Neural progenitor cell (in vitro differentiated cells): Measurements from ENCODE around the gene BCL7C. TPM values are rescaled to one million over a fixed set of nuclear protein-coding genes. Genes with fewer than 3 reads are reported as not detected.
"Not testable (repeated sequence)": the region's sequence is repeated elsewhere in the genome, so short reads cannot be mapped to it uniquely, and the experiment has no call there.

Experiments
- DNase-seq: peaks from one replicate; pipeline ENCODE4 v3.0.0-alpha.2; 2016; ENCODE audit warnings: low spot score
- H2AFZ ChIP-seq: fragments of 200-600 bp; sonication (generic); replicated peaks from 2 replicates; pipeline ENCODE4 v1.6.1; 2016; ENCODE audit warnings: antibody characterized with exemption
- H3F3A ChIP-seq: fragments of 200-600 bp; sonication (generic); 2 replicates; pipeline ENCODE4 v1.6.1; 2016; ENCODE audit warnings: antibody characterized with exemption, low read depth
- H3K27ac ChIP-seq: fragments of 200-600 bp; sonication (generic); 2 replicates; pipeline ENCODE4 v1.5.1; 2016; ENCODE audit warnings: mild to moderate bottlenecking
- H3K27me3 ChIP-seq: fragments of 200-600 bp; sonication (generic); 2 replicates; pipeline ENCODE4 v1.6.1; 2016; ENCODE audit warnings: mild to moderate bottlenecking, moderate library complexity
- H3K36me3 ChIP-seq: fragments of 200-600 bp; sonication (generic); 2 replicates; pipeline ENCODE4 v1.5.1; 2016
- H3K4me1 ChIP-seq: fragments of 200-600 bp; sonication (generic); 2 replicates; pipeline ENCODE4 v1.6.1; 2016; ENCODE audit warnings: mixed run types
- H3K4me2 ChIP-seq: fragments of 200-600 bp; sonication (generic); 2 replicates; pipeline ENCODE4 v1.6.1; 2016
- H3K4me3 ChIP-seq: fragments of 200-600 bp; sonication (generic); 2 replicates; pipeline ENCODE4 v1.5.1; 2016
- H3K79me2 ChIP-seq: fragments of 200-600 bp; sonication (generic); 2 replicates; pipeline ENCODE4 v1.6.1; 2016; ENCODE audit warnings: low read depth
- H3K9ac ChIP-seq: fragments of 200-600 bp; sonication (generic); 2 replicates; pipeline ENCODE4 v1.6.1; 2016
- H3K9me3 ChIP-seq: fragments of 200-600 bp; sonication (generic); 2 replicates; pipeline ENCODE4 v1.5.1; 2016; ENCODE audit warnings: low read depth
- H4K20me1 ChIP-seq: fragments of 200-600 bp; sonication (generic); 2 replicates; pipeline ENCODE4 v1.6.1; 2016; ENCODE audit warnings: low read depth
- H3K27ac Mint-ChIP-seq: 3 replicates; pipeline ENCODE4 v1.8.0; 2021; ENCODE audit warnings: mixed read lengths
- H3K27me3 Mint-ChIP-seq: 2 replicates; pipeline ENCODE4 v1.8.0; 2022; ENCODE audit warnings: low read depth, mild to moderate bottlenecking, inconsistent platforms, moderate library complexity, mixed read lengths; ENCODE audit not compliant: insufficient read depth
- H3K36me3 Mint-ChIP-seq: 3 replicates; pipeline ENCODE4 v1.8.0; 2021; ENCODE audit warnings: mixed read lengths
- H3K4me1 Mint-ChIP-seq: 3 replicates; pipeline ENCODE4 v1.8.0; 2021; ENCODE audit warnings: mixed read lengths
- H3K4me3 Mint-ChIP-seq: 3 replicates; pipeline ENCODE4 v1.8.0; 2021; ENCODE audit warnings: mild to moderate bottlenecking, moderate library complexity, mixed read lengths
- H3K9me3 Mint-ChIP-seq: 3 replicates; pipeline ENCODE4 v1.8.0; 2020; ENCODE audit warnings: mixed read lengths
- CTCF ChIP-seq: fragments of 200-600 bp; sonication (generic); IDR thresholded peaks from 2 replicates; pipeline ENCODE4 v1.5.1; 2017; ENCODE audit warnings: antibody characterized with exemption, mild to moderate bottlenecking
- EZH2 ChIP-seq: fragments of 200-600 bp; sonication (generic); IDR thresholded peaks from 2 replicates; pipeline ENCODE4 v1.6.1; 2017; ENCODE audit warnings: antibody characterized with exemption, mild to moderate bottlenecking, moderate library complexity
- EZH2phosphoT487 ChIP-seq: fragments of 200-600 bp; sonication (generic); IDR thresholded peaks from 2 replicates; pipeline ENCODE4 v1.6.1; 2017; ENCODE audit warnings: antibody characterized with exemption
- total RNA-seq: library from RNA; depleted of rRNA; stranded (reverse); fragments of >200 nt; gene quantifications from 2 replicates; pipeline ENCODE4 v1.2.3, GENCODE V29; 2015; ENCODE audit warnings: low replicate concordance

BCL7C gene
- 18.3 and 32.1 TPM in 2 replicates for total RNA-seq

GRCh38 chr16:30893744-30894539 lies at the start of gene BCL7C:
TSS of gene BCL7C (minus strand) at chr16:30894077. CDS start at chr16:30893944, 133 bp downstream.
- H3K4me3 Mint-ChIP-seq, result peak within 1 kb of the TSS; percentile 91
- peaks cover 12% of the 10 kb centered on the region for H3K27me3 ChIP-seq
- H3K4me2 ChIP-seq, result peak within 1 kb of the TSS; percentile 95
- peaks cover 16% of the 10 kb centered on the region for H3K4me1 ChIP-seq
- peaks cover 42% of the 10 kb centered on the region for H3F3A ChIP-seq
- H3K36me3 ChIP-seq, result no peaks in the 10 kb centered on the region
- H3K4me3 ChIP-seq, result peak within 1 kb of the TSS; percentile 71
- H3K27ac Mint-ChIP-seq, result peak within 1 kb of the TSS; percentile 50
- no peaks in the 10 kb centered on the region for H3K9me3 Mint-ChIP-seq
- no peaks in the 10 kb centered on the region for H3K9me3 ChIP-seq
- peaks cover 34% of the 10 kb centered on the region for H3K4me1 Mint-ChIP-seq
- no peak within 1 kb of the TSS for H3K27ac ChIP-seq
- peaks cover 2% of the 10 kb centered on the region for H4K20me1 ChIP-seq
- H3K36me3 Mint-ChIP-seq, result peaks cover 8% of the 10 kb centered on the region
- TF ChIP-seq EZH2phosphoT487 (no peak), CTCF (peak; percentile 58), EZH2 (peak; percentile 49)
- peaks cover 8% of the 10 kb centered on the region for H3K79me2 ChIP-seq
- H3K27me3 Mint-ChIP-seq, result peaks cover 14% of the 10 kb centered on the region
- H2AFZ ChIP-seq, result peak within 1 kb of the TSS; percentile 86
- peak; percentile 98 for DNase-seq
- H3K9ac ChIP-seq, result peak within 1 kb of the TSS; percentile 65

- Histone ChIP-seq H3F3A (peaks cover 42% of the 10 kb centered on the region), H3K4me3 (no peak overlapping the region), H3K9ac (no peak overlapping the region), H2AFZ (no peak overlapping the region), H3K36me3 (peaks cover 9% of the 10 kb centered on the region), H3K27me3 (no peaks in the 10 kb centered on the region), H3K27ac (no peak overlapping the region), H3K9me3 (no peaks in the 10 kb centered on the region), H3K4me2 (no peak overlapping the region), H3K4me1 (peaks cover 5% of the 10 kb centered on the region), H3K79me2 (peaks cover 12% of the 10 kb centered on the region), H4K20me1 (peaks cover 20% of the 10 kb centered on the region)
- Mint-ChIP-seq H3K9me3 (no peaks in the 10 kb centered on the region), H3K27me3 (peaks cover 2% of the 10 kb centered on the region), H3K27ac (no peak overlapping the region), H3K4me1 (peaks cover 28% of the 10 kb centered on the region), H3K4me3 (no peak overlapping the region), H3K36me3 (peaks cover 28% of the 10 kb centered on the region)
- DNase-seq, result no peak
- TF ChIP-seq CTCF (no peak), EZH2 (no peak), EZH2phosphoT487 (no peak)
Measured at GRCh38 chr16:30942426-30942806, 48.5 kb upstream of the BCL7C start.

GRCh38 chr16:30941600-30942425 lies 47.9 kb upstream of the BCL7C start:
- H3K4me1 Mint-ChIP-seq, result peaks cover 25% of the 10 kb centered on the region
- Histone ChIP-seq H3K4me2 (no peak overlapping the region), H3K9ac (no peak overlapping the region), H3K79me2 (peaks cover 12% of the 10 kb centered on the region), H3K36me3 (peaks cover 9% of the 10 kb centered on the region), H4K20me1 (peaks cover 20% of the 10 kb centered on the region), H3K4me1 (no peaks in the 10 kb centered on the region), H2AFZ (no peak overlapping the region), H3F3A (peaks cover 39% of the 10 kb centered on the region), H3K27ac (peak overlapping the region; percentile 46), H3K27me3 (no peaks in the 10 kb centered on the region), H3K4me3 (no peak overlapping the region), H3K9me3 (no peaks in the 10 kb centered on the region)
- H3K4me3 Mint-ChIP-seq, result peak overlapping the region; percentile 11
- peaks cover 2% of the 10 kb centered on the region for H3K27me3 Mint-ChIP-seq
- TF ChIP-seq CTCF (peak; percentile 76), EZH2 (no peak)
- H3K36me3 Mint-ChIP-seq, result peaks cover 32% of the 10 kb centered on the region
- H3K9me3 Mint-ChIP-seq, result no peaks in the 10 kb centered on the region
- peak; percentile 83 for DNase-seq
- peak overlapping the region; percentile 37 for H3K27ac Mint-ChIP-seq

GRCh38 chr16:30939571-30939970 lies 45.7 kb upstream of the BCL7C start:
- not testable (repeated sequence) for H3K9me3 Mint-ChIP-seq, H3K4me1 ChIP-seq, H3K27me3 ChIP-seq, H2AFZ ChIP-seq, H3K36me3 ChIP-seq, H3K27me3 Mint-ChIP-seq, H3K4me2 ChIP-seq, H3K27ac ChIP-seq, H3K4me3 ChIP-seq, H3K9ac ChIP-seq, DNase-seq, H3K9me3 ChIP-seq
- Histone ChIP-seq H4K20me1 (peaks cover 29% of the 10 kb centered on the region), H3K79me2 (peaks cover 10% of the 10 kb centered on the region), H3F3A (peaks cover 23% of the 10 kb centered on the region)
- Mint-ChIP-seq H3K36me3 (peaks cover 36% of the 10 kb centered on the region), H3K27ac (peak overlapping the region; percentile 93), H3K4me3 (peak overlapping the region; percentile 46), H3K4me1 (peaks cover 17% of the 10 kb centered on the region)
